ENCODE data around the gene MICALL2.

- TF ChIP-seq CTCF (IDR thresholded peaks at IDR 0.05) (no peak), JUN (CRISPR knock-in tag; IDR thresholded peaks at IDR 0.05) (no peak), NR2C2 (CRISPR knock-in tag; IDR thresholded peaks at IDR 0.05) (no peak), ERG (CRISPR knock-in tag; IDR thresholded peaks at IDR 0.05) (no peak), KAT7 (CRISPR knock-in tag; IDR thresholded peaks at IDR 0.05; ENCODE audit: borderline replicate concordance) (no peak), E2F1 (CRISPR knock-in tag; IDR thresholded peaks at IDR 0.05) (no peak)
Observed at GRCh38 chr7:1424041-1424440, 35.2 kb downstream of the MICALL2 start.
